OCI-LY1 (cell line): ENCODE results near the gene LGALS12.

Source experiments
- H2AFZ ChIP-seq: fragments of 200-600 bp; sonication (generic), shearing (Covaris generic); 2 replicates; pipeline ENCODE4 v1.6.0; 2014; ENCODE audit warnings: antibody characterized with exemption, mild to moderate bottlenecking, low read length
- H3F3A ChIP-seq: fragments of 200-600 bp; sonication (generic), shearing (Covaris generic); 2 replicates; pipeline ENCODE4 v1.6.0; 2014; ENCODE audit warnings: mild to moderate bottlenecking, antibody characterized with exemption, low read length, moderate library complexity; ENCODE audit not compliant: insufficient read depth
- H3K27ac ChIP-seq: fragments of 200-600 bp; sonication (generic); 2 replicates; pipeline ENCODE4 v1.5.1; 2014; ENCODE audit warnings: low read length, mixed run types, mild to moderate bottlenecking, low read depth; ENCODE audit not compliant: poor library complexity, severe bottlenecking
- H3K27me3 ChIP-seq: fragments of 200-600 bp; sonication (generic); 2 replicates; pipeline ENCODE4 v1.6.0; 2014; ENCODE audit warnings: antibody characterized with exemption, mild to moderate bottlenecking, low read length, moderate library complexity; ENCODE audit not compliant: insufficient read depth
- H3K36me3 ChIP-seq: fragments of 200-600 bp; sonication (generic); 2 replicates; pipeline ENCODE4 v1.6.1; 2014; ENCODE audit warnings: mild to moderate bottlenecking, antibody characterized with exemption, low read length, moderate library complexity, mixed read lengths; ENCODE audit not compliant: insufficient read depth
- H3K4me1 ChIP-seq: fragments of 200-600 bp; sonication (generic); 2 replicates; pipeline ENCODE4 v1.5.1; 2014; ENCODE audit warnings: mild to moderate bottlenecking, low read length, moderate library complexity; ENCODE audit not compliant: insufficient read depth, severe bottlenecking
- H3K4me2 ChIP-seq: fragments of 200-600 bp; sonication (generic), shearing (Covaris generic); 2 replicates; pipeline ENCODE4 v1.6.1; 2014; ENCODE audit warnings: low read length
- H3K4me3 ChIP-seq: fragments of 200-600 bp; sonication (generic); 2 replicates; pipeline ENCODE4 v1.5.1; 2014; ENCODE audit warnings: low read length, low read depth, mild to moderate bottlenecking, mixed read lengths; ENCODE audit not compliant: poor library complexity, severe bottlenecking
- H3K79me2 ChIP-seq: fragments of 200-600 bp; shearing (Covaris generic); 2 replicates; pipeline ENCODE4 v1.6.1; 2016; ENCODE audit warnings: mixed run types, low read length, mixed read lengths; ENCODE audit not compliant: insufficient read depth
- H3K9ac ChIP-seq: fragments of 200-600 bp; sonication (generic), shearing (Covaris generic); 2 replicates; pipeline ENCODE4 v1.6.1; 2014; ENCODE audit warnings: mild to moderate bottlenecking, low read length, mixed read lengths
- H3K9me2 ChIP-seq: fragments of 200-600 bp; sonication (generic), shearing (Covaris generic); 2 replicates; pipeline ENCODE4 v1.6.1; 2014; ENCODE audit warnings: low read depth, mild to moderate bottlenecking, low read length, mixed read lengths
- H3K9me3 ChIP-seq: fragments of 200-600 bp; shearing (Covaris generic); 2 replicates; pipeline ENCODE4 v1.6.1; 2014; ENCODE audit warnings: low read length, mixed read lengths
- H4K20me1 ChIP-seq: fragments of 200-600 bp; sonication (generic), shearing (Covaris generic); 2 replicates; pipeline ENCODE4 v1.6.0; 2016; ENCODE audit warnings: mild to moderate bottlenecking, low read length; ENCODE audit not compliant: insufficient read depth
- EZH2 ChIP-seq: fragments of 200-600 bp; sonication (generic), shearing (Covaris generic); IDR thresholded peaks from 2 replicates; pipeline ENCODE4 v1.8.0; 2017; ENCODE audit warnings: borderline replicate concordance, mixed run types, mild to moderate bottlenecking, antibody characterized with exemption, low read length, moderate library complexity, mixed read lengths
- TF ChIP-seq, protein P1 (sequence below): fragments of 200-600 bp; sonication (generic), shearing (Covaris generic); IDR thresholded peaks from 2 replicates; pipeline ENCODE4 v1.5.1; 2017; ENCODE audit warnings: mild to moderate bottlenecking, antibody characterized with exemption, low read length, moderate library complexity, mixed read lengths

LGALS12 gene

DNA sequence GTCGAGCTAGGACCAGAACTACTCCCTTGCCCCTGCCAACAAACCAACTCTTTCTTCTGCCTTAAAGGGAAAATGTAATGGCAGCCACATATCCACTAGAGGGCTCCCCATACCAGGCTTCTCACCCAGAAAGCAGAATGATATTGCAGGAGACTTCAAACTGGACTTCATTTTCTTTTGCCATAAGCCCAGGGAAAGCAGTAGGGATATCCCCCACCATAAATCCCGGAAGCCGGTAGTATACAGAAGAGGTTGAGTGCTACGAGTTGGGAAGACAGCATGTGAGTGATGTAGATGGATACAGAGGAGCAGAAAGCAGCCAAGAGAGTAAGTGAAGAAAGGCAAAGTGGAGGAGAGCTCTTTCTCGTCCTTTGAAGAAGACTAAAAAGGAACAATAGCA, 27.0 kb upstream of the LGALS12 start:
- TF ChIP-seq, protein P1, sequence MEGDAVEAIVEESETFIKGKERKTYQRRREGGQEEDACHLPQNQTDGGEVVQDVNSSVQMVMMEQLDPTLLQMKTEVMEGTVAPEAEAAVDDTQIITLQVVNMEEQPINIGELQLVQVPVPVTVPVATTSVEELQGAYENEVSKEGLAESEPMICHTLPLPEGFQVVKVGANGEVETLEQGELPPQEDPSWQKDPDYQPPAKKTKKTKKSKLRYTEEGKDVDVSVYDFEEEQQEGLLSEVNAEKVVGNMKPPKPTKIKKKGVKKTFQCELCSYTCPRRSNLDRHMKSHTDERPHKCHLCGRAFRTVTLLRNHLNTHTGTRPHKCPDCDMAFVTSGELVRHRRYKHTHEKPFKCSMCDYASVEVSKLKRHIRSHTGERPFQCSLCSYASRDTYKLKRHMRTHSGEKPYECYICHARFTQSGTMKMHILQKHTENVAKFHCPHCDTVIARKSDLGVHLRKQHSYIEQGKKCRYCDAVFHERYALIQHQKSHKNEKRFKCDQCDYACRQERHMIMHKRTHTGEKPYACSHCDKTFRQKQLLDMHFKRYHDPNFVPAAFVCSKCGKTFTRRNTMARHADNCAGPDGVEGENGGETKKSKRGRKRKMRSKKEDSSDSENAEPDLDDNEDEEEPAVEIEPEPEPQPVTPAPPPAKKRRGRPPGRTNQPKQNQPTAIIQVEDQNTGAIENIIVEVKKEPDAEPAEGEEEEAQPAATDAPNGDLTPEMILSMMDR = peak; percentile 95
- TF ChIP-seq EZH2 = no peak
- H3K4me3 ChIP-seq = no peak overlapping the region
- H3K27me3 ChIP-seq = no peaks in the 10 kb centered on the region
- H3K79me2 ChIP-seq = no peaks in the 10 kb centered on the region
- no peaks in the 10 kb centered on the region for H3F3A ChIP-seq
- H3K9me2 ChIP-seq = no peaks in the 10 kb centered on the region
- no peak overlapping the region for H3K9ac ChIP-seq
- H3K4me2 ChIP-seq = no peak overlapping the region
- no peak overlapping the region for H2AFZ ChIP-seq
- no peaks in the 10 kb centered on the region for H3K9me3 ChIP-seq
- no peaks in the 10 kb centered on the region for H3K4me1 ChIP-seq
- H3K36me3 ChIP-seq = no peaks in the 10 kb centered on the region
- H4K20me1 ChIP-seq = no peaks in the 10 kb centered on the region
- H3K27ac ChIP-seq = no peak overlapping the region

DNA sequence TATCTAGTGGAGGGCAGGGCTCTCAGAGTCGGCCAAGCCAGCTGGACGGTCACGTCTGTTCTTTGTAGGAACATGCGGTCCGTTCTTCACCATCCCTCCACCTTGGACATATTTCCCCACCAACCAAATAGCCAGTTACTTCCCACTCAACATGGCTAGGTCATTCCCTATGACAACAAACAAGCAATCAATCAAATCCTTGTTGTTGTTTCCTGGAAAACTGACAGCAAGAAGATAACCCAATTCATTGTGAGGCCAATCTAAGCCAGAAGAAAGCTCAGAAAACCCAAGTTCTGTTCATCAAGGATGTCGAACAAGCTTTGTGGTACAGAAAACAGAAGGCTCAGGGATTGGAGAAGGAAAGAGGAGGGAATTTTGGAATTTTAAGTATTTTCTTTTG, 25.8 kb upstream of the LGALS12 start:
- Histone ChIP-seq H3K27ac (no peak overlapping the region), H3K9me3 (no peaks in the 10 kb centered on the region), H3K79me2 (no peaks in the 10 kb centered on the region), H3K9me2 (no peaks in the 10 kb centered on the region), H3K4me3 (no peak overlapping the region), H3K4me1 (no peaks in the 10 kb centered on the region), H3K36me3 (no peaks in the 10 kb centered on the region), H3K4me2 (no peak overlapping the region), H3K9ac (no peak overlapping the region), H2AFZ (no peak overlapping the region), H4K20me1 (no peaks in the 10 kb centered on the region), H3F3A (no peaks in the 10 kb centered on the region), H3K27me3 (no peaks in the 10 kb centered on the region)
- TF ChIP-seq, protein P1 = no peak
- TF ChIP-seq EZH2 = no peak

DNA sequence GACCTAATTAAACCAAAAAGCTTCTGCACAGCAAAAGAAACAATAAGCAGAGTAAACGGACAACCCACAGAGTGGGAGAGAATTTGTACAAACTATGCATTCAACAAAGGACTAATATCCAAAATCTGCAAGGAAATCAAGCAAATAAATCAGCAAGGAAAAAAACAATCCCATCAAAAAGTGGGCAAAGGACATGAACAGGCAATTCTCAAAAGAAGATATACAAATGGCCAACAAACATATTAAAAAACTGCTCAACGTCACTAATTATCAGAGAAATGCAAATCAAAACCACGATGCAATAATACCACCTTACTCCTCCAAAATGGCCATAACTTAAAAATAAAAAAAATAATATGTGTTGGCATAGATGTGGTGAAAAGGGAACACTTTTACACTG, 20.1 kb upstream of the LGALS12 start:
- Histone ChIP-seq H3K4me1 (no peaks in the 10 kb centered on the region), H3K4me2 (no peak overlapping the region), H2AFZ (no peak overlapping the region), H3K36me3 (no peaks in the 10 kb centered on the region), H4K20me1 (no peaks in the 10 kb centered on the region), H3K4me3 (no peak overlapping the region), H3K79me2 (no peaks in the 10 kb centered on the region), H3K27me3 (no peaks in the 10 kb centered on the region), H3K9me2 (no peaks in the 10 kb centered on the region), H3F3A (no peaks in the 10 kb centered on the region), H3K9me3 (no peaks in the 10 kb centered on the region), H3K9ac (no peak overlapping the region), H3K27ac (no peak overlapping the region)
- TF ChIP-seq, protein P1 = no peak
- no peak for TF ChIP-seq EZH2
